ENCODE data around the gene RNF43.

DNA sequence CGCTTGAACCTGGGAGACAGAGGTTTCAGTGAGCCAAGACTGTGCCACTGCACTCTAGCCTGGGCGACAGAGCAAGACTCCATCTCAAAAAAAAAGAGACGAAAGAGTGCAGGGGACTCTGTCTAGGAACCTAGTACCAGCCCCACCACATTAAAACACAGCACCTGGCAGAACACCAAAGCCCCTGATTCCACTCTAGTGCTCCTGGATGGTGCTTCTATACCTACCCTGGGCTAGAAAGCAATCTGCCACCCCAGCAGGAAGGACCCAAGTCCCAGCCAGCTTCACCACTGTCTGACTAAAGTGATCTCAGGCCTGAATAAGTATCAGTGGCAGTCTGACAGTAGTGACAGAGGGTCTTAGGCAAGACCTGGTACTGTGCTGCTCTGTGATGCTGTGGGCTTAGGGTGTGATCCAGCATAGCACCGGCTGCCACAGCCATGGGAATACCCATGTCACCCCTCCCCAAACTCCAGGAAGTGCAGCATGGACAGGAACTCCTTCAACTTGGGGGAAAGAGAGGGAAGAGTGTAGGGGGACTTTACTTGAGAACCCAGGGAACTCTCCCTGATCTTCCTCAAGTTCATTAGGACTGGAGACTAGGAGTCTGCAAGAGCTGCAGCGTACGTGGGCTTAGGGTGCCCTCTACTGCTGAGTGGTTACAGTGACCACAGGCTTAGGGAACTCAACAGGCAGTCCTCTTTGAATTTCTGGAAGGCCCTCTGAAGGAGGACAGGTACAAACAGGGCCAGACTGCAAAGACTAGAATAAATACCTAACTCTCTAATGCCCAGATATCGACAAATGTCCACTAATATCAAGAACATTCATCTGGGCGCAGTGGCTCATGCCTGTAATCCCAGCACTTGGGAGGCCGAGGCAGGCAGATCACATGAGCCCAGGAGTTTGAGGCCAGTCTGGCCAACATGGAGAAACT is 30.0 kb upstream of the RNF43 start:
- TF ChIP-seq, protein P1, sequence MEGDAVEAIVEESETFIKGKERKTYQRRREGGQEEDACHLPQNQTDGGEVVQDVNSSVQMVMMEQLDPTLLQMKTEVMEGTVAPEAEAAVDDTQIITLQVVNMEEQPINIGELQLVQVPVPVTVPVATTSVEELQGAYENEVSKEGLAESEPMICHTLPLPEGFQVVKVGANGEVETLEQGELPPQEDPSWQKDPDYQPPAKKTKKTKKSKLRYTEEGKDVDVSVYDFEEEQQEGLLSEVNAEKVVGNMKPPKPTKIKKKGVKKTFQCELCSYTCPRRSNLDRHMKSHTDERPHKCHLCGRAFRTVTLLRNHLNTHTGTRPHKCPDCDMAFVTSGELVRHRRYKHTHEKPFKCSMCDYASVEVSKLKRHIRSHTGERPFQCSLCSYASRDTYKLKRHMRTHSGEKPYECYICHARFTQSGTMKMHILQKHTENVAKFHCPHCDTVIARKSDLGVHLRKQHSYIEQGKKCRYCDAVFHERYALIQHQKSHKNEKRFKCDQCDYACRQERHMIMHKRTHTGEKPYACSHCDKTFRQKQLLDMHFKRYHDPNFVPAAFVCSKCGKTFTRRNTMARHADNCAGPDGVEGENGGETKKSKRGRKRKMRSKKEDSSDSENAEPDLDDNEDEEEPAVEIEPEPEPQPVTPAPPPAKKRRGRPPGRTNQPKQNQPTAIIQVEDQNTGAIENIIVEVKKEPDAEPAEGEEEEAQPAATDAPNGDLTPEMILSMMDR (conservative IDR thresholded peaks at IDR 0.05; ENCODE audit: low read depth, low read length) = peak; percentile 76
- no peak for TF ChIP-seq EZH2 (IDR thresholded peaks at IDR 0.05; ENCODE audit: borderline replicate concordance, low read depth, low read length, poor library complexity, severe bottlenecking)
